DOHH2 (cell line): ENCODE data around the gene PODXL.

ENCODE experiments used
- EZH2phosphoT487 ChIP-seq: fragments of 200-600 bp; sonication (generic); IDR thresholded peaks from 2 replicates; pipeline ENCODE4 v1.6.1; 2017; ENCODE audit warnings: borderline replicate concordance, mild to moderate bottlenecking, antibody characterized with exemption, low read length, moderate library complexity, mixed read lengths
- TF ChIP-seq, protein P1 (sequence below): fragments of 200-600 bp; sonication (generic); IDR thresholded peaks from one replicate; pipeline ENCODE4 v1.5.1; 2014; ENCODE audit warnings: antibody characterized with exemption, mild to moderate bottlenecking, low read depth, low read length; ENCODE audit not compliant: poor library complexity, severe bottlenecking

DNA sequence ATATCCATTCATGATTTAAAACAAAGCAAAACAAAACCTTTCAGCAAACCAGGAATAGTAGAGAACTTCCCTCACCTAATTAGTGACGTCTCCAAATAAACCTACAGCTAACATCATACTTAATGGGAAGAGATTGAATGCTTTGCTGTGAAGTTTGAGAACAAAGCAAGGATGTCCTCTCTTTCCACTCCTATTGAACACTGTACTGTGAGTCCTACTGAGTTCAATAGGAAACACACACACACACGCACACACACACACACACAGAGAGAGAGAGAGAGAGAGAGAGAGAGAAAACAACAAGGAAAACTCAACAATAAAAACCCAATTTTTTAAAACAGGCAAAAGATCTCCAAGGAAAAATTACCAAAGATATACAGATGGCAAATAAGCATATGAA is 32.3 kb downstream of the PODXL start:
- TF ChIP-seq, protein P1, sequence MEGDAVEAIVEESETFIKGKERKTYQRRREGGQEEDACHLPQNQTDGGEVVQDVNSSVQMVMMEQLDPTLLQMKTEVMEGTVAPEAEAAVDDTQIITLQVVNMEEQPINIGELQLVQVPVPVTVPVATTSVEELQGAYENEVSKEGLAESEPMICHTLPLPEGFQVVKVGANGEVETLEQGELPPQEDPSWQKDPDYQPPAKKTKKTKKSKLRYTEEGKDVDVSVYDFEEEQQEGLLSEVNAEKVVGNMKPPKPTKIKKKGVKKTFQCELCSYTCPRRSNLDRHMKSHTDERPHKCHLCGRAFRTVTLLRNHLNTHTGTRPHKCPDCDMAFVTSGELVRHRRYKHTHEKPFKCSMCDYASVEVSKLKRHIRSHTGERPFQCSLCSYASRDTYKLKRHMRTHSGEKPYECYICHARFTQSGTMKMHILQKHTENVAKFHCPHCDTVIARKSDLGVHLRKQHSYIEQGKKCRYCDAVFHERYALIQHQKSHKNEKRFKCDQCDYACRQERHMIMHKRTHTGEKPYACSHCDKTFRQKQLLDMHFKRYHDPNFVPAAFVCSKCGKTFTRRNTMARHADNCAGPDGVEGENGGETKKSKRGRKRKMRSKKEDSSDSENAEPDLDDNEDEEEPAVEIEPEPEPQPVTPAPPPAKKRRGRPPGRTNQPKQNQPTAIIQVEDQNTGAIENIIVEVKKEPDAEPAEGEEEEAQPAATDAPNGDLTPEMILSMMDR: no peak
- no peak for TF ChIP-seq EZH2phosphoT487
